ENCODE results near the gene TFR2.

DNA sequence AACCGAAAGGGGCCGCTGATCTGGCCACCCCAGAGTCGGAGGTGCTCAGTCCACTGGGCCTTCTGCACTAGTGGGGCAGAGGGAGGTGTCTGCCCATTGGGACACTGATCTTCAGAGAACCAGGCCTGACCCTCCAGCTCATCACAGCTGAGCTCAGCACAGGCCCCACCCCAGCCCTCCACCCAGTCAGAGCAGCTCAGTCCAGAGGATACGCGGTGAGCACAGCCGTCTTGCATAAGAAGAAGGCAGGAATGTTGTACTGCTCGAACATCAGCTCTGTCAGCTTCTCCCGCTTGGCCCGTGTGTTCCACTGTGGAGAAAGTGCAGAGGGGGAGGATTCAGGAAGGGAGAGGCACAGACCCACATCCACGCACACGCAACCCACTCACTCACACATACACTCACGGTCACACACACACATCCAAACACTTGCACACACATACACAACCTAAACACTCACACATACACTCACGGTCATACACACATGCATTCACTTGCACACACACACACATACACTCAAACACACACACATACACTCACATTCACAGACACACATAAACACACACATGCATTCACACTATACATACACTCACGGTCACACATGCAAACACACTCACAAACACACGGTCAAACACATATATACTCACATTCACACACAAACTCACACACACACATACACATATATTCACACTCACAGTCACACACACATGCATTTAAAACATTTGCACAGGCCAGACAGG is 8.6 kb upstream of the TFR2 start:
- TF ChIP-seq, protein P1, sequence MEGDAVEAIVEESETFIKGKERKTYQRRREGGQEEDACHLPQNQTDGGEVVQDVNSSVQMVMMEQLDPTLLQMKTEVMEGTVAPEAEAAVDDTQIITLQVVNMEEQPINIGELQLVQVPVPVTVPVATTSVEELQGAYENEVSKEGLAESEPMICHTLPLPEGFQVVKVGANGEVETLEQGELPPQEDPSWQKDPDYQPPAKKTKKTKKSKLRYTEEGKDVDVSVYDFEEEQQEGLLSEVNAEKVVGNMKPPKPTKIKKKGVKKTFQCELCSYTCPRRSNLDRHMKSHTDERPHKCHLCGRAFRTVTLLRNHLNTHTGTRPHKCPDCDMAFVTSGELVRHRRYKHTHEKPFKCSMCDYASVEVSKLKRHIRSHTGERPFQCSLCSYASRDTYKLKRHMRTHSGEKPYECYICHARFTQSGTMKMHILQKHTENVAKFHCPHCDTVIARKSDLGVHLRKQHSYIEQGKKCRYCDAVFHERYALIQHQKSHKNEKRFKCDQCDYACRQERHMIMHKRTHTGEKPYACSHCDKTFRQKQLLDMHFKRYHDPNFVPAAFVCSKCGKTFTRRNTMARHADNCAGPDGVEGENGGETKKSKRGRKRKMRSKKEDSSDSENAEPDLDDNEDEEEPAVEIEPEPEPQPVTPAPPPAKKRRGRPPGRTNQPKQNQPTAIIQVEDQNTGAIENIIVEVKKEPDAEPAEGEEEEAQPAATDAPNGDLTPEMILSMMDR (IDR thresholded peaks at IDR 0.05; ENCODE audit: insufficient read depth, low read length, poor library complexity, severe bottlenecking) = no peak
- no peak for TF ChIP-seq EZH2phosphoT487 (conservative IDR thresholded peaks at IDR 0.05; ENCODE audit: low read length)

Measured in SU-DHL-6 (cell line).